Activated CD8-positive, alpha-beta memory T cell treated with anti-CD3 and anti-CD28 coated beads, Interleukin-2, amount 50 U/mL, for 24 hours (primary cell): ENCODE measurements around the gene TMEM184B.

ENCODE experiments used
- DNase-seq: peaks from one replicate; pipeline ENCODE4 v3.0.0-alpha.2; 2020; ENCODE audit errors: extremely low read depth

TMEM184B gene

DNA sequence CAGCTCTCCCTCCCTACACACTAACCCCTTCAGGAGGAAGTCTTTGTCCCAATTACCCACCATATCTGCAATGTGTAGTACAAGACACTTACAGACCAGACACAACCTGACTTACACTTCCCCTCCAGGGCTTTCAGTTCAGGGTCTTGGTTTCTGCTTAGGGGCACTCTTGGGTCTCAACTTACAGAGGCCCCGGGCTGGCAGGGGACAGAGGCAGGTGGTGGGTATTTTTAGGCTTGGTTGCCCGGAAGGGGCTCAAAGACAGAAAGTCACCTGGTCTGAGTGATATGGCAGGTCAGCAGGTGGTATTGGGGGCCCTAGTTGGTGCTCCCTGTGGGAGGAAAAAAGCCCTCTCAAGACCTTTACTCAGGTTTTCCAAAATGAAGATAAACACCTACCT lies 3.4 kb upstream of the TMEM184B start:
- no peak for DNase-seq

DNA sequence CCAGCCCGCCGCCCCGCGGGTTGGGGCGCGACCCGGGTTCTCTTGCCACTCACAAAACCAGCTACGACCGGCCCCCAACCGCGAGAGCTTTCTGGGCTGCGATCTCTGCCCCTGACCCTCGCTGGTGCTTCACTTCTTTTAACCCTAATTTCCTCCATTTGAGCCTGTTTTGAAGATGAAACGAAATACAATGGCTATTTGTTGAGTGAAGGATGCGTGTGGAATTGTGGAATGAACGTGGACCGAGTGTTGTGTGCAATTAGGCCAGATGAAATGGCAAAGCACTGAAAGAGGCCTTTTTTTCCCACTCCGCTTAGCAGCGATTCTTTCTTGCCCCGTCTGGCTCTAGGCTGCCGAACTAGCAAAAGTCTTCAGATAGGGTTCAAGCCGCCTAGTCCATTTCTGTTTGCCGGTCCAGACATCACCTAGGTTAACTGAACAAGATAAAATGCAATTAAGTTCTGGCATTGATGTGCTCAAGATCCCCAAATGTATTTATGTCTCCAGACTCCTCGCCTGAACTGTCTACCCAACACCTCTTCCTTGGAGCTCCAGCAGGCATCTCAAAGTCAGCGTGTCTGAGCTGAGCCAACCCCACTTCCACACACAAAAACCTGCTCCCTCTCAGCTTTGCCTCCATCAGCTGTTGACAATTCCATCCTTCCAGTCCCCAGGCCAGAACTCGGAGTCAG lies 471 bp upstream of the TMEM184B start:
- no peak for DNase-seq

- no peak for DNase-seq
These were observed 860 bp downstream of the TMEM184B start for GRCh38 chr22:38271927-38272372.

- DNase-seq = no peak
These were observed 1.7 kb downstream of the TMEM184B start for GRCh38 chr22:38271101-38271500.

DNA sequence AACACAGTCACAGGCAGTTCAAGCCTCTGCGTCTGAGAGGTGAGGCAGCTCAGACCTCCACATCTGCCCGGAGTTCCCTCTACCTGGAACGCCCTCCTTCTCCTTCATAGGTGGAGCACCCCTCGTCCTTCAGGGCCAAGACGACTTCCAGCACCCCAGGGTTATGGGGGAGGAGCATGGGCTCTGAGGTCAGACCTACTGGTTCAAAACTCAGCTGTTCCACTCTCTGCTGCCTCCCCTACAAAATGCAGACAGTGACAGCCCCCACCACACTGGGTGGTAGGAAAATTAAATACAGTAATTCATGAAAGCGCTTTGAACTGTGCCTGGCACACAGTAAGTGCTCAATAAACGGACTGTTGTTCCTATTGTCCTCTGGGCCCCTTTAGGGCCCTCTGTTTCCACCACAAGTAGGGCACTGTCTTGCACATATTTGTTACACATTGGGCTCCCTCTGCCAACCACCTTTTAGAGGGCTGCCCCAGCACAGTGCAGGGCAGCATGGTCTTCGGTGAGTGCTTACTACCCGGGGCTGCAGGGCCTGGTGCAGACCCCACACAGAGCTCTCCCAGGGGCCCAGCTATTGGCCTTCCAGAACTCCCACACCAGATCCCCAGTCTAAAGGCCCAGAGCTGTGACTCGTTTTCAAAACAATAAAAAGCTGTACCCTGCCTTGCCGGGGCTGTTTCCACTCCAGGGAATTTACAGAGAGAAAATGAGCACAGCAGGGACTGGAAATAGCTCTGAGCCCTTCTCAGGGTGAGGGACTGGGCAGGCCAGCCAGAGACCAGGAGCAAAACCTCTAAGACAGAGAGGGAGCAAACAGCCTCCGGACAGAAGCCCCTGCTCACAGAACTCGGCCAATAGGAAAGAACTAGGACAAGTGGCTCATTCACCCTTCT lies 2.5 kb downstream of the TMEM184B start:
- DNase-seq = no peak

DNA sequence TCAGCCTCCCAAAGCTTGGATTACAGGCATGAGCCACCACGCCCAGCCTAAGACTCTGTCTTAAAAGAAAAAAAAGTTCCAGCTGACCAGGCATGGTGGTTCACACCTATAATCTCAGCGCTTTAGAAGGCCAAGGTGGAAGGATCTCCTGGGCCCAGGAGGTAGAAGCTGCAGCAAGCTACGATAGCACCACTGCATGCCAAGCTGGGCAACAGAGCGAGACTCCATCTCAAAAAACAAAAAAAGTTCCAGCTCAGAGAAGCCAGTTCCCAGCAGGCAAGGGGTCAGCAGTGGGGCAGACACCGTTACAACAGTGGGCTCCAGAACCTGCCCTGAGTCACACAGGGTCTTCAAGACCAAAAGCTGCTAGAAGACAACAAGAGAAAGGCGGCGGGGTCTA lies 3.3 kb downstream of the TMEM184B start:
- no peak for DNase-seq

DNA sequence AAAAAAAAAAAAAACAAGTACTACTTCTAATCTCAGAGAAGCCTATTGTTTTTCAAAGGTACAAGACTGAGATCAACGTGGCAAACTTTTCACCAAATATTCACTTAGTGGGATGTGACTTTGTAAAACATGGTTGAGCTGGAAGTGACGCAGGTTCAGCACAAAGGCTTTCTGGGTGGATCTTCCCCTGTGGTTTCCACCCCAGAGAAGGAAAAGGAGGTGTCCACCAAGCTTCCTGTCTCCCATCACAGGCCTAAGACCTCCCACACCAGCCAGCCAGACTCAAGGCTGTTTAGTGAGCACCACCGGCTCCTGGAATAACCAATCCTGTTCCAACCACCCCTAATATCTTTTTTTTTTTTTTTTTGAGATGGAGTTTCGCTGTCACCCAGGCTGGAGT lies 5.7 kb downstream of the TMEM184B start:
- DNase-seq = no peak

GRCh38 chr22:38266120-38266519 lies 6.7 kb downstream of the TMEM184B start:
- DNase-seq = no peak

DNA sequence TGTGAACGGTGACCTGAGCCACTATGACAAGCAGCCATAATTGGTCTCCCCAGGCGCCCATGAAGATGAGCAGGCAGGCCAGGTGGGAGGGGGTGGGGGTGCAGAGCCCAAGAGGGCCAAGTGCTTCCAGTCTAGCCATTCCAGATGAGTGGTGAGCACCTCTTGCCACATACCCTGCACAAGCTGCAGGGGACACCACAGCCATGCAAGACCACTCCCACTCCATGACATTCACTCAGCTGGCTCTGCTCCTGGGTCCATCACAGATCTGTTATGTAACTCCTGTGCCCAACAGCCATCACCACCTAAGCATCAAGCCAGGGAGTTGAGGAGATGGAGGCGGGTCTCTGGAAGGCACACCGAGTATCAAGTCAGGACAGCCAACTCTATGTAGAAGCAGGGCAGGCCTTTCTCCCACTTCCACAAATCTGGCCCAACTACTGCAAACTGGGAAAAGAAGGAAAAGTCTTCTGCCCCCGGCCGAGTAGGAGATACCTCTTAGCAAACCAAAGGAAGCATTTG lies 8.4 kb downstream of the TMEM184B start:
- no peak for DNase-seq

DNA sequence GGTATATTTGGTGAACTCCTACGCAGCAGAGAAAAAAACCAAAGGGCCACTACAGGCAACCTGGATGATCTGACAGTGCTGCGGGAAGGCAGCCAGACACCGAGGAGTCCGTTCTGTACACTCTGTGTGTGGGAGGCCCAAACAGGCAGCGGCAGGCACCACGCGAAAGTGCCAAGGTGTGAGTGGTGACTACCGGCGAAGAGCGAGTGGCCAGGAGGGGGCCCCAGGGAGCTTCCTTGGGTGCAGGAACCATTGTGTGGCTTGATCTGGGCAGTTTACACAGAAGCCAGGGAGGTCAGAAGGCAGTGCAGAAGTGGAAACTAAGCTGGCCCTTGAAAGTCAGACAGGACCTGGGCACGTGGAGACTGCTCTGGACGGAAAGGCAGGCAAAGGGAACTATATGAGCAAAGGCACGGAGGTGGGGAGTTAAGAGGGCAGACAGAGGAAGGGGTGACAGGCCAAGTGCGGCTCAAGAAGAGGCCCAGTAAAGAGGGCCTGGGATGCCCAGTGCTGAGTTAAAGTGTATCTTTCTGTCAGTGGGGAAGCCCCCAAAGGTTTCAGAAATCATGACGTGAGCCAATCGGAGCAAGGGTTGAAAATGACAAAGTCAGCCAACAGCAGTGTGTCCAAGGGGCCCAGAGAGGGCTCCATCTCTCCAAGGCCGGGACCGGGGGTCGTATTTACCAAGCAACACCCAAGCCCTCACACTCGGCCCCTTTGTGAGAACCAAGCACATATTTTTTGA lies 10.6 kb downstream of the TMEM184B start:
- DNase-seq = no peak

- DNase-seq = no peak
These were observed 11.8 kb downstream of the TMEM184B start for GRCh38 chr22:38260761-38261681.

DNA sequence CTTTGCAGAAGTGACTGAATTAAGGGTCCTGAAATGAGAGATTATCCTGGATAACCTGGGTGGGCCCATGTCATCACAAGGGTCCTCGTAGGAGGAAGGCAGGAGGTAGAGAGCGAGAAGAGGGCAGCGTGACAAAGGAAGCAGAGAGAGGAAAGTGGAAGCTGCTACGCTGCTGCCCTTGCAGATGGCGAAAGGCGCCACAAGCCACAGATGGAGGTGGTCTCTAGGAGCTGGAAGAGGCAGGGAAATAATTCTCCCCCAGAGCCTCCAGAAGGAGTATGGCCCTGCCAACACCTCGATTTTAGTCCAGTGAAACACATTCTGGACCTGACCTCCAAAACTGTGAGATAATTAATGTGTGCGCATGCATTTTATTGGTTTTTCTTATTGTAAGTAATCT lies 13.4 kb downstream of the TMEM184B start:
- DNase-seq = no peak

- no peak for DNase-seq
These were observed 13.9 kb downstream of the TMEM184B start for GRCh38 chr22:38258895-38259294.

DNA sequence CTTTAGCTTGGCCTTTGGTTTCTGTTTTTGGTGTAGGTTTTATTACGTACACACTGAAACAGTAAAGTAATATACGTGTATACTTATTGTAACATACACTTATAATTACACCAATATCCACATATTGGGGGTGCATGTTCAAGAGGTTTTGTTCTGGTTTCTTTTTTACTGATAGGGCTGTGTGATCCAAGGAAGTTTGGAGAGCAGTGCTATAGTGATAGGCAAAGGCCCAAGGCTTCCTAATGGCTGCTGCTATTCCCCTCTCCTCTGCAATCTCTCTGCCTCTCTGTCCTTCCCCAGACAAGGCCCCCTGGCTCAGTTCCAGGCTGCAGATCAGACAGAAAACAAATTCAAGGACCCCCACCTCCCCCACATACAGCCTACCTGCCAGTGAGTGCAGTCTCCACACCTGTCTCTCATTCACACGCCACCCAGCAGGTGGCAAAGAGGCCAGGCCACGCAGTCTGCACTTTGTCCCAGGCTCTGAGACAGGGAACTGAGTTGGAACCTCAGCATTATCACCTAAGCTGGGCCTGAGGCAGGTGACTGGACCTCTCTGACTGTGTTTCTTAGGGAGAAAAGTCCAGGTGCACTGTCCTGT lies 15.1 kb downstream of the TMEM184B start:
- DNase-seq = no peak

DNA sequence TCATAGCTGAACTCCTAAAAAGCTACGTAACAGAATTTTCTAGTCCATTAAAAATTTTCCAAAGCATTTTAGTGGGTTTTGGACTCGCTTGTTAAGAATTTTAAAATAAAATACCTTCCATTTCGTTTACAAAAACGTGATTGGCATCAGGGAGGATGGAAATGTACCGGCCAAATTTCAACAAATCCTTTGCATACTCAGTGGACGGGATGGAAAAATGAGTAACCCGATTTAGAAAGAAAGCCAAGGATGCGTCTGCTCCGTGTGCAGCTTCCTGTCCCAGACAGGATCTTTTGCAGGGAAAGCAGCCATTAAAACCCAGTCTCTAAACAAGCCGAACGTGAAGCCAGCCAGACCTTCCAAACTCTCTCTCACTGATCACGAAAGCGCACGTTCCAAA lies 15.6 kb downstream of the TMEM184B start:
- no peak for DNase-seq

- DNase-seq = no peak
These were observed 17.1 kb downstream of the TMEM184B start for GRCh38 chr22:38255697-38256096.

DNA sequence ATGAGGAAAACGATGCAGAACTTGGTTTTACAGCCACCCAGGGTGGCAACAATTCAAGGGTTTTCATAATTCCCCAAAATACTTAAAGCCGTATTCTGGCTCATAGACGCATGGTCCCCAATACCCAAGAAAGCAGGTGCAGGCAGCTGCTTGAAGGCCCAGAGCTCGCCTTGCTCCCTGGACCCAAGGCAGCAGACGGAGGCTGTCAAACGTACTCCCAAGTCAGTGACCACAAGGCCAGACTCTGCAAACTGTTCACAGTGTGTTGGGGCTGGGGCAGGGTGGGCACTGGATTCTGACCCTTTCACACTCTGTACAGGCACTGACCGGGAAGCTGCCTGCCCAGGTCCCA lies 21.5 kb downstream of the TMEM184B start:
- DNase-seq = no peak

DNA sequence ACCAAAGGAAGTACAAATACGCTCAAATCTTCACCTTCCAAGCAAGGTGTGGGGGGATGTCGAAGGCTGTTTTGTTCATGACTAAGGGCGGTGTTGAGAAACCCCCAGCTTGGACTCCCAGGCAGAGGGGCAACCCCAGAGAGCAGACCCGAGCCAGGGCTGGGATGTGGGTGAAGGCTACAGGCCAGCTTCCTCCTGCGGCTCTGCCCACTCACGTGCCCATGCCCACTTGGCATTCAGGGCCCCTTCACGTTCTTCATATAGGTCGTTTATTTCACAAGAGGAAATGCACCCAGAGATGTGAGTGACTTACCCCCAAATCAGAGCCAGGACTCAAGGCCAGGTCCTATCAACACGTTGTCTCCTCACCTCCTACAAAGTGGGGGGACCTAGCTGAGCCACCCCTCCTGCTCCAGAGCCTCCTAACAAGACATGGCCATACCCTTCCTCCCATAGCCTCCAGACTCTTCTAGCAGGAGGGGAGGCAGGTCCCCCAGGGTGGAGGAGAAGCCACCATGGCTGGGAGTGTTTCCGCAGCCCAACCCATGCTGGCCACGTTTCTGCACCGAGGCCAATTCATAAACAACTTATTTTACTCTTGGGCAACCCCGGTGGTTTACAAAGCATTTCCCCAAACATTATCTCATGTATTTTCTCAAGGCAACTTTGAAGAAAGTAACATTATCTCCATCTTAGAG lies 22.0 kb downstream of the TMEM184B start:
- no peak for DNase-seq

- DNase-seq = no peak
These were observed 22.8 kb downstream of the TMEM184B start for GRCh38 chr22:38249803-38250642.
